Mesenchymal stem cell (in vitro differentiated cells and primary cell): ENCODE measurements around the gene RASGEF1C.

Experiments
- DNase-seq: peaks from one replicate; pipeline ENCODE4 v3.0.0-alpha.2; 2013
- H2AFZ ChIP-seq: one replicate; pipeline ENCODE4 v1.6.1; 2013; ENCODE audit warnings: low read depth, mild to moderate bottlenecking, control low read depth, inconsistent platforms, low read length, moderate library complexity
- H2AK5ac ChIP-seq: 2 replicates; pipeline ENCODE4 v1.6.1; 2013; ENCODE audit warnings: low read length, moderate library complexity, mild to moderate bottlenecking, inconsistent platforms; ENCODE audit not compliant: severe bottlenecking
- H2BK120ac ChIP-seq: one replicate; pipeline ENCODE4 v1.6.1; 2013; ENCODE audit warnings: low read depth, mild to moderate bottlenecking, inconsistent platforms, low read length, moderate library complexity
- H2BK12ac ChIP-seq, 2 experiments: one replicate each; pipeline ENCODE4 v1.6.1; 2013; ENCODE audit warnings: inconsistent platforms in 2 of 2, low read length in 2 of 2, mild to moderate bottlenecking in 2 of 2, moderate library complexity in 2 of 2, control low read depth in 1 of 2
- H2BK15ac ChIP-seq: one replicate; pipeline ENCODE4 v1.6.1; 2013; ENCODE audit warnings: mild to moderate bottlenecking, low read depth, inconsistent platforms; ENCODE audit not compliant: poor library complexity, severe bottlenecking
- H2BK5ac ChIP-seq: 2 replicates; pipeline ENCODE4 v1.6.1; 2013; ENCODE audit warnings: low read depth, mild to moderate bottlenecking, low read length, control low read depth, inconsistent platforms; ENCODE audit not compliant: poor library complexity, severe bottlenecking
- H3K14ac ChIP-seq, 2 experiments: one replicate each; pipeline ENCODE4 v1.6.1; 2013; ENCODE audit warnings: inconsistent platforms in 2 of 2, low read length in 2 of 2, control low read depth in 1 of 2, mild to moderate bottlenecking in 1 of 2, moderate library complexity in 1 of 2
- H3K18ac ChIP-seq, 2 experiments: one replicate each; pipeline ENCODE4 v1.6.1; 2013; ENCODE audit warnings: inconsistent platforms in 2 of 2, low read length in 2 of 2, control low read depth in 1 of 2, low read depth in 1 of 2, mild to moderate bottlenecking in 1 of 2
- H3K23ac ChIP-seq, 2 experiments: one replicate each; pipeline ENCODE4 v1.6.1; 2013; ENCODE audit warnings: inconsistent platforms in 2 of 2, low read length in 2 of 2, mild to moderate bottlenecking in 2 of 2, moderate library complexity in 2 of 2, control low read depth in 1 of 2
- H3K27ac ChIP-seq: 2 replicates; pipeline ENCODE4 v1.5.1; 2013; ENCODE audit warnings: mild to moderate bottlenecking, moderate library complexity, low read length, control low read depth, inconsistent platforms; ENCODE audit not compliant: poor library complexity, severe bottlenecking
- H3K27me3 ChIP-seq, 2 experiments: 2 replicates each; pipeline versions ENCODE4 v1.6.1 to v1.7.0; 2013; ENCODE audit warnings: low read length in 2 of 2, mild to moderate bottlenecking in 2 of 2, moderate library complexity in 2 of 2, control low read depth in 1 of 2, inconsistent platforms in 1 of 2; ENCODE audit not compliant: control insufficient read depth in 1 of 2, insufficient read depth in 1 of 2
- H3K36me3 ChIP-seq, 2 experiments: 2 replicates each; pipeline versions ENCODE4 v1.6.1 to v1.7.0; 2013; ENCODE audit warnings: low read length in 2 of 2, control low read depth in 1 of 2, inconsistent platforms in 1 of 2, low read depth in 1 of 2, mild to moderate bottlenecking in 1 of 2; ENCODE audit not compliant: insufficient read depth in 2 of 2, control insufficient read depth in 1 of 2
- H3K4ac ChIP-seq, 2 experiments: one replicate each; pipeline ENCODE4 v1.6.1; 2013; ENCODE audit warnings: inconsistent platforms in 2 of 2, low read length in 2 of 2, mild to moderate bottlenecking in 2 of 2, moderate library complexity in 2 of 2, control low read depth in 1 of 2, low read depth in 1 of 2
- H3K4me1 ChIP-seq: 2 replicates; pipeline ENCODE4 v1.6.1; 2013; ENCODE audit warnings: low read depth, low read length, control low read depth; ENCODE audit not compliant: control insufficient read depth, insufficient read depth
- H3K4me2 ChIP-seq: 2 replicates; pipeline ENCODE4 v1.6.1; 2013; ENCODE audit warnings: low read length, mild to moderate bottlenecking, inconsistent platforms; ENCODE audit not compliant: poor library complexity, severe bottlenecking
- H3K4me3 ChIP-seq, 2 experiments: 2 replicates each; pipeline versions ENCODE4 v1.5.1 to v1.7.0; 2013; ENCODE audit warnings: low read length in 2 of 2, mild to moderate bottlenecking in 2 of 2, control low read depth in 1 of 2, low read depth in 1 of 2; ENCODE audit not compliant: insufficient read depth in 1 of 2
- H3K79me1 ChIP-seq: replicated peaks from 2 replicates; pipeline ENCODE4 v1.6.1; 2013; ENCODE audit warnings: mild to moderate bottlenecking, control low read depth, low read length, inconsistent platforms; ENCODE audit not compliant: poor library complexity, severe bottlenecking
- H3K9ac ChIP-seq: 2 replicates; pipeline ENCODE4 v1.7.0; 2013; ENCODE audit warnings: mild to moderate bottlenecking, low read length, moderate library complexity
- H3K9me3 ChIP-seq: 2 replicates; pipeline ENCODE4 v1.7.0; 2013; ENCODE audit warnings: mild to moderate bottlenecking, low read length; ENCODE audit not compliant: control insufficient read depth
- H4K8ac ChIP-seq: one replicate; pipeline ENCODE4 v1.6.1; 2013; ENCODE audit warnings: inconsistent platforms, mild to moderate bottlenecking, low read length, moderate library complexity
- H4K91ac ChIP-seq: one replicate; pipeline ENCODE4 v1.6.1; 2013; ENCODE audit warnings: mild to moderate bottlenecking, low read length, inconsistent platforms
- WGBS: methylation state at CpG from one replicate; pipeline ENCODE4 v1.1.7; 2013; ENCODE audit warnings: mixed read lengths; 5-methylcytosine and 5-hydroxymethylcytosine counted together

The RASGEF1C gene

DNA sequence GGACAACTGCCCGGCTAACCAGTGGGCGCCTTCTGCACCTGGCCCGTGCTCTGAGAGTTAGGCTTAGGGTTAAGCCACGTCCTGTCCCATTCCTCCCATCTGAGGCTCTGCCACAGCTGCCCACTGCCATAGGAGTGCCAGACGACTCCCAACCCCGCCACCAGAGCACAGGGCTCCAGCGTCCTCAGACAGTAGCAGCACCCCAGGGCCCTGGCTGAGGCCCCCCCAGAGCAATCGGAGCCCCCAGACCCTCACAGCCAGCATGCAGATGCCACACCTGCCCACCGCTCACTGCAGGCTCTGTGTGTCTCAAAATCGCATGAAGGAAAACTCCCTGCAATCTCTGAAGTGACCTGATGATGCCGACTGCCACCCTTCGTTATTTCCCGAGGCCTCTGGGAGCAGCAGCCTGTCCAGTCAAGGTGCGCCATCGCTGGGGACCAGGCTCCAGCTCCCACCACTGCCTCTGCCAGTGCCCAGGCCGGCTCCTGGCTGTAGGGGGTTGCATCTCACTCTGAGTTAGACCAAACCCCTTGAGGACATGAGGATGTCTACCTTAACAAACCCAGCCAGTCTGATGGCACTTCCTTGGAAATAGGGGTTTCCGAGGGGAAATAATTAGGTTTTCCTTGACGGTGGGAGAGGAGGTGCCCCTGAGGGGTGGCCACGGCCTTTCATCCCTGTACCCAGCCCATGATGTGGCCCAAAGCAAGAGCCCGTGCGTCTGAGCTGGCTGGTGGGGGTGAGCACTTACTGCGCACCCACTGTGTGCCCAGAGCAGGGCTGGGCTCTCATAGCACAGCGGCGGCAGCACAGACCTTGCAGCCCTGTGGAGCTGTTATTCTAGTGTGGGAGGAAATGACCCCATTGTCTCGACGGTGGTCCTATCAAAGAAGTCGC lies 79.5 kb downstream of the RASGEF1C start:
- no peak for DNase-seq
- Histone ChIP-seq H3K4me2 (no peak overlapping the region), H2AFZ (no peak overlapping the region), H2BK120ac (no peak overlapping the region), H4K91ac (no peak overlapping the region), H3K9ac (no peak overlapping the region), H3K27ac (no peak overlapping the region), H3K4ac (no peak overlapping the region), H2AK5ac (no peak overlapping the region), H3K14ac (no peak overlapping the region), H3K23ac (no peak overlapping the region), H3K27me3 (peaks cover 11 to 73% of the 10 kb centered on the region in 2 experiments), H2BK5ac (no peak overlapping the region), H3K9me3 (no peaks in the 10 kb centered on the region), H3K18ac (no peak overlapping the region), H4K8ac (no peak overlapping the region), H2BK15ac (no peak overlapping the region), H3K79me1 (no peaks in the 10 kb centered on the region), H3K36me3 (no peaks in the 10 kb centered on the region), H2BK12ac (no peak overlapping the region), H3K4me3 (peak overlapping the region in 1 of 2 experiments; percentile 30), H3K4me1 (peaks cover 14% of the 10 kb centered on the region)
- 85% methylated on average over 27 of the region's 27 CpGs for WGBS

DNA sequence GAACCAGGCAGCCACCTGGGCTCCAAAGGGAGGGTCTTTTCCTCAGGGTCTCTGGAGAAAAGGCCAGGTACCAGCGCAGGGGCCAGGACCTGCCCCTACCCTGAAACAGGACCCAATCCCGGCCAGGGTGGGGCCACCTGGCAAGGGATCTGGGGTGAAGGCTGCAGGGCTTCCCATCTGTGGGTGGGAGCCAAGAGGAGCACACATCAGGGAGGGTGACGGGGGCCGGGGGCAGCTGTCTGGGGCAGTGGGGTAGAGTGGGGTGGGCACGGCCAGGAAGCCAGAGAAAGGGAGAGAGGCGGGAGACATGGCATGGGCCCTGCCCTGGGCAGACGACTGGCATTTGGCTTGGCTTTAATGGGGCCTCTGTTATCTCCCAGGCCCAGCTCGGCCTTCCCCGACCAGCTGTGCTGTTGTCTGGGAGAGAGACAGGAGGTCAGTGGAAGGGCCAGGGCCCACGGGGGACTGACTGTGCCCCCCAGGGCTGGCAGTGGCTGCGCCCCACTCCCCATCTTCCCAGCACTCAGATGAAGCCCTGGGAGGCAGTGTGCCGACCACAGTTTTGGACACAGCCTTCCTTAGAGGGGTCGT lies 80.2 kb downstream of the RASGEF1C start:
- Histone ChIP-seq H2AFZ (no peak overlapping the region), H4K8ac (no peak overlapping the region), H3K18ac (no peak overlapping the region), H4K91ac (no peak overlapping the region), H2BK15ac (no peak overlapping the region), H3K9me3 (no peaks in the 10 kb centered on the region), H2BK120ac (no peak overlapping the region), H3K27ac (no peak overlapping the region), H3K4me3 (no peak overlapping the region), H3K23ac (no peak overlapping the region), H2BK5ac (no peak overlapping the region), H3K36me3 (no peaks in the 10 kb centered on the region), H3K14ac (no peak overlapping the region), H3K27me3 (peaks cover 11 to 75% of the 10 kb centered on the region in 2 experiments), H2AK5ac (no peak overlapping the region), H3K79me1 (no peaks in the 10 kb centered on the region), H3K4me2 (no peak overlapping the region), H3K4ac (no peak overlapping the region), H3K4me1 (peaks cover 14% of the 10 kb centered on the region), H2BK12ac (no peak overlapping the region), H3K9ac (no peak overlapping the region)
- no peak for DNase-seq
- WGBS: 87% methylated on average over 12 of the region's 13 CpGs

DNA sequence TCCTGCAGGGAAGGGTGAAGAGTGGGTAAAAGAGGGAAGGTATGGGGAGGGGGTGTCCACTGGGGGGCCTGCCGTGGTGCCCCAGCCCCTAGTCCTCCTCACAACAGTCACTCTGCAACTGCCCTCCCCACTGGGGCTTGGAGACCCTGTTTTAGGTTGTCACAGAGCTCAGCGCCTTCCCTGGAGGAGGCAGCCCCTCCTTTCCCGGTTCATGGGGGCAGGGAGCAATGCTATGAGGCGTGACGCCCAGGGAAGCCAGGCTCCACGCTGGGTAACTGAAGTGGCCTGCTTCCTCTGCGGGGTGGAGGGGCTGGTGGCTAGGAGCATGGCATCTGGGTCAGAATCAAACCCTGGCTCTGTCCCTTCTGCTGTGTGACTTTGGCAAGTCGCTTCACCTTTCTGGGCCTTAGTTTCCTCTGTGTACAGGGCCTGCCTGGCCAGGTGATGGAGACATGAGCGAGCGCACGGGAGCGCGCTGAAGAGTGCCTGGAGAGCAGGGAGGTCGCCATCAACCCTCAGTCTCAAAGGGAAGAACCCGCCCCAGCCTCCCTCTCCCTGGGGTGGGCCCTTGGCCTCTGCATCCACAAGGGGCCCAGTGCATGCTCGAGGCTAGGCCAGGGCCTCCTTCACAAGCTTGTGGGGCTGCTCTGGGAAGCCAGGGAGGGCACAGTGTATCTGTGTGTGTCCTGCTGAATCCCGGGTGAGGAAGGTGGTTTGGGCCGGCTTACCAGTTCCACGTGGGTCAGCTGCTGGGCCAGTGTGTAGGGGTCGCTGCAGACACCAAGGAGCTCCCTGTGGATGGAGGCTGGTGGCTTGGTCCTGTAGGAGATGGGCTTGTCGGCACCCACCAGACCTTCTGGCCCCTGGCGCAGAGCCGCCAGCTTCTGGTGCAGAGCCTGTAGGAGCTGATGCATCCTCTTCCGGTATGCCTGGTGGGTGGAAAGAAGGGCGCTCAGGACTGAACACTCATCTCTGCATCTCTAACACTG lies 81.0 kb downstream of the RASGEF1C start:
- Histone ChIP-seq H3K14ac (no peak overlapping the region), H3K9ac (no peak overlapping the region)
- 87% methylated on average over 25 of the region's 25 CpGs for WGBS

More for the DNA sequence above, 81.0 kb downstream of the RASGEF1C start:
- DNase-seq: no peak
- H4K91ac ChIP-seq: no peak overlapping the region
- H3K23ac ChIP-seq: no peak overlapping the region
- peaks cover 14% of the 10 kb centered on the region for H3K4me1 ChIP-seq
- H2AFZ ChIP-seq: no peak overlapping the region
- no peak overlapping the region for H2AK5ac ChIP-seq
- no peak overlapping the region for H3K4me3 ChIP-seq
- no peak overlapping the region for H3K4ac ChIP-seq
- no peak overlapping the region for H2BK5ac ChIP-seq
- H2BK120ac ChIP-seq: no peak overlapping the region
- no peaks in the 10 kb centered on the region for H3K9me3 ChIP-seq
- peaks cover 11 to 73% of the 10 kb centered on the region in 2 experiments for H3K27me3 ChIP-seq
- no peak overlapping the region for H4K8ac ChIP-seq
- H2BK15ac ChIP-seq: no peak overlapping the region
- no peaks in the 10 kb centered on the region for H3K36me3 ChIP-seq
- no peak overlapping the region for H3K18ac ChIP-seq
- no peaks in the 10 kb centered on the region for H3K79me1 ChIP-seq
- no peak overlapping the region for H3K27ac ChIP-seq
- no peak overlapping the region for H2BK12ac ChIP-seq
- no peak overlapping the region for H3K4me2 ChIP-seq
